Prostate gland (tissue), 2 donors: ENCODE results near the gene CCDC158. TPM values are rescaled to one million over a fixed set of nuclear protein-coding genes. Genes with fewer than 3 reads are reported as not detected.
A peak's percentile ranks its signal among the peaks of the same experiment; 100 is the strongest.

Source experiments
- DNase-seq: peaks from one replicate; pipeline ENCODE4 v3.0.0-alpha.2; 2019; ENCODE audit warnings: low spot score
- H3K27ac ChIP-seq, 2 donors: fragments of 200-600 bp; sonication (generic); 2 replicates each; pipeline ENCODE4 v1.5.1; 2017 to 2019
- H3K27me3 ChIP-seq: fragments of 200-600 bp; sonication (generic); replicated peaks from 2 replicates; pipeline ENCODE4 v1.5.1; 2019; ENCODE audit not compliant: insufficient read depth
- H3K36me3 ChIP-seq, 2 donors: fragments of 200-600 bp; sonication (generic); 1 replicate in 1 of 2; 2 replicates in 1 of 2; pipeline versions ENCODE4 v1.5.1 to v1.8.1; 2017 to 2019
- H3K4me1 ChIP-seq: fragments of 200-600 bp; sonication (generic); replicated peaks from 2 replicates; pipeline ENCODE4 v1.5.1; 2019
- H3K4me3 ChIP-seq, 2 donors: fragments of 200-600 bp; sonication (generic); 2 replicates each; pipeline ENCODE4 v1.5.1; 2017 to 2019
- H3K9me3 ChIP-seq: fragments of 200-600 bp; sonication (generic); 2 replicates; pipeline ENCODE4 v1.5.1; 2017
- CTCF ChIP-seq, 4 experiments: fragments of 200-600 bp in 2 of 4; fragments of 450-650 bp in 2 of 4; sonication (generic) in 2 of 4; IDR thresholded peaks; 1 replicate in 3 of 4; 2 replicates in 1 of 4; pipeline ENCODE4 v1.5.1; 2016 to 2019; ENCODE audit warnings: antibody characterized with exemption in 4 of 4, mild to moderate bottlenecking in 2 of 4, moderate library complexity in 2 of 4
- POLR2A ChIP-seq: fragments of 450-650 bp; IDR thresholded peaks from one replicate; pipeline ENCODE4 v1.6.1; 2016; ENCODE audit warnings: antibody characterized with exemption, mild to moderate bottlenecking
- POLR2AphosphoS5 ChIP-seq: sonication (generic); formaldehyde crosslinking; IDR thresholded peaks from one replicate; pipeline ENCODE4 v1.6.1; 2017; ENCODE audit warnings: antibody characterized with exemption
- WGBS: methylation state at CpG from one replicate; pipeline ENCODE4 v1.1.5; 2018; 5-methylcytosine and 5-hydroxymethylcytosine counted together
- intact Hi-C: fragments of 100-400 bp; cut with DNase I; formaldehyde crosslinking; loops from one replicate; pipeline ENCODE4 v1.14.2; 2022
- total RNA-seq, 2 donors: library from RNA; depleted of rRNA; stranded (reverse); fragments of >200 nt; gene quantifications; one replicate each; pipeline ENCODE4 v1.1.0, GENCODE V29; 2016

Gene CCDC158
- total RNA-seq, 2 donors from 2014 or later: 4.9 TPM; not detected in 1

- no peaks in the 10 kb centered on the region for H3K4me1 ChIP-seq
- TF ChIP-seq CTCF (IDR thresholded peaks at IDR 0.05): no peak
- no peak for TF ChIP-seq POLR2A
- TF ChIP-seq POLR2AphosphoS5: no peak
- H3K4me3 ChIP-seq: no peak overlapping the region
- no peaks in the 10 kb centered on the region for H3K36me3 ChIP-seq
- H3K27ac ChIP-seq: no peak overlapping the region
- H3K27me3 ChIP-seq: no peaks in the 10 kb centered on the region
- intact Hi-C loops: no loop called here
- no peaks in the 10 kb centered on the region for H3K9me3 ChIP-seq
- DNase-seq: no peak
- 100% methylated on average over 2 of the region's 2 CpGs for WGBS
Measured at GRCh38 chr4:76383001-76383400, 37.9 kb downstream of the CCDC158 start.

- WGBS: 94% methylated on average over 3 of the region's 3 CpGs
- no peaks in the 10 kb centered on the region for H3K4me1 ChIP-seq
- H3K27ac ChIP-seq: no peak overlapping the region
- DNase-seq: no peak
- H3K9me3 ChIP-seq: no peaks in the 10 kb centered on the region
- intact Hi-C loops: no loop called here
- no peak for TF ChIP-seq CTCF (IDR thresholded peaks at IDR 0.05)
- TF ChIP-seq POLR2AphosphoS5: no peak
- TF ChIP-seq POLR2A: no peak
- no peaks in the 10 kb centered on the region for H3K36me3 ChIP-seq
- no peaks in the 10 kb centered on the region for H3K27me3 ChIP-seq
- no peak overlapping the region for H3K4me3 ChIP-seq
Measured at GRCh38 chr4:76381986-76382385, 39.0 kb downstream of the CCDC158 start.

GRCh38 chr4:76380561-76380960 lies 40.4 kb downstream of the CCDC158 start:
- no peak overlapping the region for H3K4me3 ChIP-seq
- H3K9me3 ChIP-seq: no peaks in the 10 kb centered on the region
- no peak for TF ChIP-seq CTCF (IDR thresholded peaks at IDR 0.05)
- no peak for TF ChIP-seq POLR2AphosphoS5
- TF ChIP-seq POLR2A: no peak
- H3K27ac ChIP-seq: no peak overlapping the region
- 92% methylated on average over 6 of the region's 6 CpGs for WGBS
- intact Hi-C loops: no loop called here
- H3K4me1 ChIP-seq: no peaks in the 10 kb centered on the region
- no peaks in the 10 kb centered on the region for H3K27me3 ChIP-seq
- no peak for DNase-seq
- H3K36me3 ChIP-seq: no peaks in the 10 kb centered on the region

GRCh38 chr4:76377911-76378310 lies 43.0 kb downstream of the CCDC158 start:
- 68% methylated on average over 5 of the region's 5 CpGs for WGBS
- Histone ChIP-seq H3K36me3 (no peaks in the 10 kb centered on the region), H3K9me3 (no peaks in the 10 kb centered on the region), H3K27me3 (no peaks in the 10 kb centered on the region), H3K27ac (no peak overlapping the region), H3K4me1 (no peaks in the 10 kb centered on the region), H3K4me3 (no peak overlapping the region)
- no peak for DNase-seq
- intact Hi-C loops: no loop called here
- TF ChIP-seq POLR2A (no peak), POLR2AphosphoS5 (no peak), CTCF (IDR thresholded peaks at IDR 0.05) (peak in 3 of 4 experiments; percentile 4 to 29 (median 21))

GRCh38 chr4:76377481-76377901 lies 43.5 kb downstream of the CCDC158 start:
- Histone ChIP-seq H3K27me3 (no peaks in the 10 kb centered on the region), H3K4me3 (no peak overlapping the region), H3K36me3 (no peaks in the 10 kb centered on the region), H3K4me1 (no peaks in the 10 kb centered on the region), H3K9me3 (no peaks in the 10 kb centered on the region), H3K27ac (no peak overlapping the region)
- TF ChIP-seq POLR2A: no peak
- no peak for TF ChIP-seq POLR2AphosphoS5
- no peak for TF ChIP-seq CTCF (IDR thresholded peaks at IDR 0.05)
- WGBS: 77% methylated on average over 4 of the region's 4 CpGs
- DNase-seq: no peak
- intact Hi-C loops: no loop called here
